T-helper 1 cell (primary cell): ENCODE results near the gene MRPS10.
"Not testable (repeated sequence)": the region's sequence is repeated elsewhere in the genome, so short reads cannot be mapped to it uniquely, and the experiment has no call there.

Source experiments
- DNase-seq, 5 donors: peaks; one replicate each; pipeline ENCODE4 v3.0.0-alpha.2; 2012 to 2020

MRPS10 gene

DNA sequence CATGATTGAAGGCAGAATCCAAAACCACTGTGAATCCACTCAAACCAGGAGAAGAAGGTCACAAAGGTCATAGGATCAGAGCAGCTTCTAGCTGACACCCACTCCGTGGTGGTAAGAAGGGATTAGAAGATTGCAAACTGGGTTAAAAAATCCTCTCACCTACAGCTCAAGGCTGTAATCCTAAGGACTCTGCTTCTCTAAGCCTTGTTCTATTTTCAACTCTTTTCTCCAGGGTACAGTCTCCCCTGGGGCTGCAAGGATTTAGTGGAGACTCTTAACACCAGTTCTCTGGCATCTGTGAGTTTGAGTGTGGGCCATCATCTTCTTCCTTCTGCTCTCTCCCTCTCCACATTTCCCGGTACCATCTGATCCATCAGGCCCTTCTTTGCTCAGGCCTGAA, 44.6 kb downstream of the MRPS10 start, which contains the start of gene GUCA1A:
Gene GUCA1A, plus strand, starts transcription at position 264 of the 400 bp plus-strand sequence. CDS start 250 bp downstream, outside the sequence.
- no peak for DNase-seq

DNA sequence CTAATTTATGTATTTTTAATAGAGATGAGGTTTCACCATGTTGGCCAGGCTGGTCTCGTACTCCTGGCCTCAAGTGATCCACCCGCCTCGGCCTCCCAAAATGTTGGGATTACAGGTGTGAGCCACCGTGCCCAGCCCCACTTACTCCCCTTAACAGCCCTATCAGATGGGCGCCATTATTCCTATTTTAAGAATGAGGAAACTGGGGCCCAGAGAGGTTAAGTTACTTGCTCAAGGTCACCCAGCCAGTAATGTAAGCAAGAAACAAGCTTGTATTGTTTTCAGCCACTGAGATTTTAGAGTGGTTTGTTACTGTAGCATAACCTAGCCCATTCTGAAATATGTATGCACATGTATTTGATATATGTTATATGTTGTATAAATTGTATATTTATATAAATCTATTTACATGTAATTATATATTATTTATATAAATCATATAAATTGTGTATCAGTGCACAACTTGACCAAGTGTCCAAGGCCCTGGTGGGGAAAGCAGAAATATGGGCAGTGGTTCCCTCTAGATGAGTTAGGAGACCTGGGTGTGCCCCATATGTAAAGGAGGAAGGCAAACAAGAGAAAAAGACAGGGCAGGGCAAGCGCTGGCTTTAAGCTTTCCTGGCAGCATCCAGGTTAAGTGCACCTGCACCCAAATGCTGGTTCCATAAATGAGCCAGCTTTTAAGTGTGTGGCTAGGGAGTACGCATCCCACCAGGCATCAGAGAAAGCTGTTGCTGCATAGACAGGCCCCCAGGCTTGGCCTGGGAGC, 45.7 kb downstream of the MRPS10 start:
- DNase-seq, result no peak

DNA sequence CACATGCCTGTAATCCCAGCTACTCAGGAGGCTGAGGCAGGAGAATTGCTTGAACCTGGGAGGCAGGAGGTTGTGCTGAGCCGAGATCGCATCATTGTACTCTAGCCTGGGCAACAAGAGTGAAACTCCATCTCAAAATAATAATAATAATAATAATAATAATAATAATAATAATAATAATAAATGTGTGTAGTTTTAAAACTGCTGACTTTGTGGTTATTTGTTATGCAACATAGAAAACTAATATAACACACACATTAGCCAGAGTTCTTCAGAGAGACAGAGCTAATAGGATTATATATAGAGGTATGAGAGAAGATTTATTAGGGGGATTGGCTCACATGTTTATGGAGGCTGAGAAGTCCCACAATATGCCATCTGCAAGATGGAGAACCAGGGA, 47.9 kb downstream of the MRPS10 start:
- not testable (repeated sequence) for DNase-seq

DNA sequence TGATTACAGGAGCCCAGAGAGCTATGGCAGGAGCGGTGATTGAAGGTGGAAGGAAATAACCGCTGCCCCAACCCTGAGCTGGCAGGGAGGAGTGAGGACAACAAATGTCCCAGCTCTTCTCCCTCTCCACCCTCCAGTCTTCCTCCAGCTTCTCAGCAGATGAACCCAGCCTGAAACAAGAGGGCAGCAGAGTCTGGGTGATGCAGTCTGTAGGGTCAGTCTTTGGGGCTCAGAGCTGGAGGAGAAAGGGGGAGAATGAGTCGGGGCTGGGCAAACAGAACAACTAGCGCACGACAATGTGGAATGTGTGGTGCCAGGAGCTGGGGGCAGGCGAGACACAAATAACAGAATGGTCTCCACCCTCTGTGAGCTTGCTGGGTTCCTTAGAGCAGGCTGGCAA, 49.0 kb downstream of the MRPS10 start:
- no peak for DNase-seq

DNA sequence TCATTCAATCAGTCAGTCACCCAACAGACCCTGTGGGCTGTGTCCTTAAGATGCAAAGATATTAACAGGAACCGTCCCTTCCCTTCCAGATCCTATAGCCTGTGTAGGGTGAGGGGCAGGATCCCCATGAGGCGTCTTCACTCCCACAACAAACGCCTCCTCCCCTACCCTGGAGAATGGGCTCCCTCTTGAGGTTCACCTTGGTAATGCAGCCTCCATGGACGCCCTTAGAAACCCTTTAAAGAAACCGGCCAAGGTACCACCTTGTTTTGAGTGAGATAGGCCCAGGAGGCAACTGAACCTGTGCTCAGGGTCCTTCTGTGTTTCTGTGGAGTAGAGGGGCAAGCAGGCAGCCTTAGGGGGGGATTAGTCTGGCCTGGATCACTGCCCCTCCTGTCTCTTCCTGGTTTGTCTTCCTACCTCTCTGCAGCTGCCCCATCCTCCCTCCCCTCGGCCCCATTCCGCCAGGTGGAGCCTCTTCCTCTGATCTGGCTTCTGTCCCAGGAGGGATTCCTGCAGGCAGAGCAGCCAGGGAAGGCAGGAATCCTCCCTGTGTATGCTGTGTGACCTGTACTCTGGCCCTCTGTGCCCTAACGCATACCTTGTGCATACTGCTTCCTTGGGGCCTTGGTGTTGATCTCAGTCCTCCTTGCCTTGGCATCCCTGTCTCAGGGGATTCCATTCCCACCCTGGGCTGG, 51.1 kb downstream of the MRPS10 start:
- peak; percentile 48 to 75 (median 62) for DNase-seq

DNA sequence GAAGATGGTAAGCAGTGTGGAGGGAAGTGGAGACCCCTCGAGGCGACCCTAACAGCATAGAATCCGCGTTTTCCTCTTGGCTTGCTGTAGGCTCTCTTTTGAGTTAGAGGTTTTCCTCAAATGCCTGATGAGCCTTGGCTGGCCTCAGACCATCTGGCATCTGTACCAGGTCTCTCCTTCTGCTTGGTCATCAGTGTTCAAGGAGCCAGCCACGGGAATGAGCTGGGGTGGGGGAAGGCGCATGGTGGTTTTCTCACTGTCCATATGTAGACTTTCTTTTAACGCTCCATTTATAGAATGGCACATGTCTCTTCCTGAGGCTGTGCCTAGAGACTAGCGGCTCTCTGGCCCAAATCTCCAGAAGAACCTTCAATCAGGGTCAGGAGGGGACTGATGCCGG, 52.6 kb downstream of the MRPS10 start:
- DNase-seq, result no peak

DNA sequence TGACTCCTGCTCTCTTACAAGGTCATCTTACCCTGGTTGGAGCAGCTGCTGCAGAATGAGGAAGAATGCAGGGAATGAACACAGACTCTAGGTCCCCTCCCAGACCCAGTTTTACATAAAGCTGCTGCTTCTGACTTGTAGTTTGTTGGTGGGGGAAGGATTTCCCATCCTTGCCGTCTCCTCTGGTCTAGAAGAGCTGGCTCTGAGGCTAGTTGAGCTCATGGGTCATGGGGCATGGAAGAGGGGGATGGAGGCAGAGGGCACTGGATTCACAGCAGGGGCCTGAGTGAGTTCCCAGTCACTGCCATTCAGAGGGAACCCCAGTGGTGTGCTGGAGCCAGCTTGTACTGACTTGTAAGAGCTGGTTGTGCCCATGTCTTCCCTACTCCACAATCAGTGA, 53.7 kb downstream of the MRPS10 start:
- DNase-seq, result no peak

DNA sequence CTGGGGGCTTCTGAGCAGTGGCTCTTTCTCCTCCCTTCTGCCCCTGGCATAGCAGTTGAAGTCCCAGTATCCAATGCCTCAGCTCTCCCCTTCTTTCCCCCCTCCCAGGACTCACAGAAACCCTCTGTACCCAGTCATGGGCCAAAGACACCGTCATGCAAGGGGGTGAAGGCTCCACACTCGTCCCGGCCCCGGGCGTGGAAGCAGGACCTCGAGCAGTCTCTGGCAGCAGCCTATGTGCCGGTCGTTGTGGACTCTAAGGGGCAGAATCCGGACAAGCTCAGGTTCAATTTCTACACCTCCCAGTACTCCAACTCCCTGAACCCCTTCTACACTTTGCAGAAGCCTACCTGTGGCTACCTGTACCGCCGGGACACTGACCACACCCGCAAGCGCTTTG, 54.8 kb downstream of the MRPS10 start:
- DNase-seq, result no peak

DNA sequence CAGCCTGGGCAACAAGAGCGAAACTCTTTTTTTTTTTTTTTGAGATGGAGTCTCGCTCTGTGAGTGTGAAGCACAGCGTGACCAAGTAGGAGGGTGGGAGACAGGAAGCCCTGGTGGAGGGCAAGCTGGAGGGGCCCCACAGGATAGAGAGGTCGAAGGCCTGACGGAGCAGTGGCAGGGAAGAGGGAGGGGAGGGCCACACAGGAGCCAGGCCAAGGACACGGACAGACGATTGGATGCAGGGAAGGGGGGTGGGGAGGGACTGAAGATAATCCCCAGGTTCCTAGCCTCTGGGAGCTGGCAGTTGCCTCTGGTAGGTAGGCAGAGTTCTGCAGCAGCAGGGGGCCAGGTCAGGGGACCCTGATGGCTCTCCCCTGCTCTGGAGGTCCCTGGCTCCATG, 55.3 kb downstream of the MRPS10 start:
- no peak for DNase-seq

DNA sequence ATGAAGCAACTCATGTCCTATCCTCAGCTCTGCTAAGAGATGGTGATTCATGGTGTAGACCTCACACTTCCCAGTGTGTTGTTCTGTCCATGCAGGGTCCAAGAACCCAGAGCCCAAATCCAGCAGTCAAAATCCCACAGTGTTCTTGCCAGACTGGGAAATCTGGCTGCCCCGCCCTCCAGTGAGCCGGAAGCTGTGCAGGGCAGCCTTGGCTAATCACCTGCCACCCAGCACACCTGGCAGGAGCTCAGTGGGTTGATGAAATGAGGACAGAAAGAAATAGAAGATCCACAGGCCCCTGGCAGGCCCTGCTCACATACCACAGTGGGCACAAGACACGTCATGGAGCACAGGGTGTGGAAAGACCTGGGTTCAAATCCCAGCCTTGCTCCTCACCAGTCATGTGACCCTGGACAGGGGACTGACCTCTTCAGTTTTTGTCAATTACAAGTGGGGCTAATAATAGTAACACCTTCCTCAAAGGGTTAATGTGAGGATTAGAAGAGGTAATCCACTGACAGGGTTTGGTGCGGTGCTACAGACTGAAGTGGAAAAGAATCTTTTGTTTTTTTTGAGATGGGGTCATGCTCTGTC, 58.1 kb downstream of the MRPS10 start:
- no peak for DNase-seq

DNA sequence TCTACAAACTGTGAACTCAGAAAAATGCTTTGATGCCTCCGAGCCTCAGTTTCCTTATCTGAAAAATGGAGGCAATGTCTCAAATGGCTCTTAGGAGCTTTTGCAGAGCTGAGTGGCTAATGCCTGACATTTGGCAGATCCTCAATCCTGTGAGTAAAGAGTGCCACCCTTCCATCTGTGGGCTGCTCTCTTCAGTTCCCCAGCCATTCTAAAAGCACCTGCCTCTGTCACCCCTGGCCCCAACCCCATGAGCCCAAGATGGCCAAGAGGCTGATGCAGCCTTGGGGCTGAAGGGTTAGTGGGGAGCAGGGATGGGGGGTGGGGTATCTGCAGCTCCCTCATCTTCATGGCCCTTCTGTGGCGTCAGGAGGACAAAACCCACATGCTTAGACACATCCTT, 59.0 kb downstream of the MRPS10 start:
- no peak for DNase-seq

DNA sequence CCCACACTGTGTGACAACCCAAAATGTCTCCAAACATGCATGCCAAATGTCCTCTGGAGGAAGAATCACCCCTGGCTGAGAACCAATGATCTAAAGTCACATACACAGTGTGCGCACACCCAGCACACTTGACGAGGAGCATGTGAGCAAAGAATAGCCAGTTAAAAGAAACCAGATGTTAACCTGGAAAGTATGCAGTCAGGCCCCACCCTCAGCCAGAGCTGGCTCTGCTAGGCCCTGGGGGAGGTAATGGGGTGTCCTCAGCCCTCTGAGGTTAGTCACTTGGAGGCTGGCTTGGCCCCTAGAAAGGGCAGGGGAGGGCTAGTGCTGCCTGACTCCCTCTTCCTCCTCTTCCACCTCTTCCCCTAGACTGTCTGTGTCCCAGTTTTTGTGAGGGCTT, 59.6 kb downstream of the MRPS10 start:
- DNase-seq, result no peak
